GM10266 (cell line): Measurements from ENCODE around the gene P3H2.

Experiments
- DNase-seq: peaks from one replicate; pipeline ENCODE4 v3.0.0; 2012; ENCODE audit errors: extremely low spot score
- TF ChIP-seq, protein P1 (sequence below): IDR thresholded peaks from 2 replicates; pipeline ENCODE4 v1.5.1; 2012; ENCODE audit warnings: mild to moderate bottlenecking, low read depth; ENCODE audit not compliant: control insufficient read depth, insufficient read depth; ENCODE audit errors: missing control alignments

The P3H2 gene

DNA sequence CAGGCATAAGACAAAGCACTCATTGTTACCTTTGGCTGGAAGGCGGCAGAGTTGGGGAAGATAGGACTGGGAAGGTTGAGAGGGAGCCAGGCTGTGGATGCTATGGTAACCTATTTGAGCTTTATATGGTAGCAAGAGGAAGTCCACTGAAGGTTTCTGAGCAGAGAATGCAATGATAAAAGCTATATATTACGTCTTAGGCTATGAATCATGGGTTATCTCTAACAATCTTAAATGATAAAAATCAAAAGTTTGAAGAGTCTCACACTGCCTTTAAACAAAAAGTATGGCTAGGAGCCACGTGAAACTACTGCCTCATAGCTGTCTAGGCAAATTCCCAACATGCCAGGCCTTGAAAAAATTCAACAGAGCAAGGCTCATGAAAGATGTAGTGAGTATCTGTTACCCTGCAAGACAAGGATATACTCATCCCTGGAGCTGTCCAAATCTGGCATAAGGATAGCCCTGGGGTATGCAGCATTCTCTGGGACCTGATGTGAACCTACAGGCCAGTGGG is 4.1 kb downstream of the P3H2 start:
- no peak for DNase-seq
- TF ChIP-seq, protein P1, sequence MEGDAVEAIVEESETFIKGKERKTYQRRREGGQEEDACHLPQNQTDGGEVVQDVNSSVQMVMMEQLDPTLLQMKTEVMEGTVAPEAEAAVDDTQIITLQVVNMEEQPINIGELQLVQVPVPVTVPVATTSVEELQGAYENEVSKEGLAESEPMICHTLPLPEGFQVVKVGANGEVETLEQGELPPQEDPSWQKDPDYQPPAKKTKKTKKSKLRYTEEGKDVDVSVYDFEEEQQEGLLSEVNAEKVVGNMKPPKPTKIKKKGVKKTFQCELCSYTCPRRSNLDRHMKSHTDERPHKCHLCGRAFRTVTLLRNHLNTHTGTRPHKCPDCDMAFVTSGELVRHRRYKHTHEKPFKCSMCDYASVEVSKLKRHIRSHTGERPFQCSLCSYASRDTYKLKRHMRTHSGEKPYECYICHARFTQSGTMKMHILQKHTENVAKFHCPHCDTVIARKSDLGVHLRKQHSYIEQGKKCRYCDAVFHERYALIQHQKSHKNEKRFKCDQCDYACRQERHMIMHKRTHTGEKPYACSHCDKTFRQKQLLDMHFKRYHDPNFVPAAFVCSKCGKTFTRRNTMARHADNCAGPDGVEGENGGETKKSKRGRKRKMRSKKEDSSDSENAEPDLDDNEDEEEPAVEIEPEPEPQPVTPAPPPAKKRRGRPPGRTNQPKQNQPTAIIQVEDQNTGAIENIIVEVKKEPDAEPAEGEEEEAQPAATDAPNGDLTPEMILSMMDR: no peak

DNA sequence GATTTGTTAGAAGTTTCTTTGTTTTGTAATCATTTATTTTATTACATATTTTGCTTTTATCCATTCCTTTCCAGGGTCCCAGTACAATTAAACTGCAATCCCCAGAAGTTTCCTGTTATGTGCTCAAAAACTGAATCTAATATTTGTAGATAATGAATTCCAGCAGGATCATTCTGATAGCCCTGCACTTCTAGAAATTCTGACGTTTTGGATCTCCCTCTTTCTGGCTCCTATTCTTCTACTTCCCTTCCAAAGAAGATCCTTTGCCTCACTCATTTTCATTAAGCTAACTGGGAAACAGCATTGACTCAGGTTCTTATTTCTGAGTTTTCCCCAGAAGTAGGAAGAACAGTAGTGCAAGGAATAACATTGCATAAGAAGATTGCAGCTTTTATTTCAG is 9.9 kb downstream of the P3H2 start:
- TF ChIP-seq, protein P1: no peak
- DNase-seq: no peak

DNA sequence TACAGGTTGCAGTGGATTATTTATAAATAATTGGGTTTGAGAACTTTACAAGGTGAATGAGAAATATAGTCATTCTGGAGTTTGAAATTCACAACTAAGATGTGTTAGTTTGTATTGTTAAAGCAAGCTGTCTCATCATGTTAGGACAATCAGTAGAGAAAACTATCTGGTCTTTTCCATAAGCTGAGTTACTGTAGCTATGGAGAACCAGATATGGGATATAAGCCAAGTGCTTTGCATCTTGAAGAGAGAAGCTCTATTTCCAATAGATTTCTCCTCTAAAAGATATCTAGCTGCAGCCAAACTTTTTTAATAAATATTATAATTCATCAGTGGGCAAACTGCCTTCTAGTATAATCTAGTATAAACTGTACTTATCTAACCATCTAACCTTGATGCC is 11.3 kb downstream of the P3H2 start:
- no peak for DNase-seq
- TF ChIP-seq, protein P1: no peak

DNA sequence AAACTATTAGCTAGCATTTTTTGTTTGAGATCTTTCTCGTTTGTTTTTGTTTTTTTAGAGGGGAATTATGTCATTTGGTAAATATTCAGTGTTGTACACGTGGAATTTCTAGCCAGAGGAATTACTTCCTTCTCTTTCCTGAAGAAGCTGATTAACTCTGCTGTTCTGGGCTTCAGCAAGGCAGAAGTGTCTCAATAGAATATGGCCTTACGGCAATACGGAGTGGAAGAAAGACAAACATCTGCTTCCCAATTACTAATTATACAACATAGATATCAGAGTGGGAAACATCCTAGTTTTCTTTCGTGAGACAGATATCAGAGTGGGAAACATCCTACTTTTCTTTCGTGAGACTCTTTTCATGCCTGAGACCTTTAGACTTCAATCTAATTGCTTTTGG is 11.9 kb downstream of the P3H2 start:
- TF ChIP-seq, protein P1: no peak

DNA sequence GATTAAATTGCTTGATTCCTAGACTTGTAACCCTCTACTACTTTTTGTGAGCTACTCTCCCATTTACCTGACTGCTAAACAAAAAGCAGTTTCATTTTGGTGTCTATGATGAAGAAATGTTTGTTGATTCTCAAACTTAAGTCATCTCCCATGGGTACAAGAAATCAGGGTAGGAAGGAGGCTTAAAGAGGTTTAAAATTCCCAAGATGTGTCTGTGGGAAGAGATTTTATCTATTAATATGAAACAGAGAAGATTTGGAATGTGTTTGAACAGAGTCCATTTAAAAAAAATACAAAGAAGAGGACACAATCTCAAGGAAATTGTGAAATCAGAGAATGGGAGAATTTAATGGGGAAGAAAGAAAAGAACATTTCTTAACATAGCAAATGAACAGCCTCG is 14.8 kb downstream of the P3H2 start:
- DNase-seq: no peak
- TF ChIP-seq, protein P1: no peak

More for the DNA sequence above, 11.9 kb downstream of the P3H2 start:
- DNase-seq: no peak

DNA sequence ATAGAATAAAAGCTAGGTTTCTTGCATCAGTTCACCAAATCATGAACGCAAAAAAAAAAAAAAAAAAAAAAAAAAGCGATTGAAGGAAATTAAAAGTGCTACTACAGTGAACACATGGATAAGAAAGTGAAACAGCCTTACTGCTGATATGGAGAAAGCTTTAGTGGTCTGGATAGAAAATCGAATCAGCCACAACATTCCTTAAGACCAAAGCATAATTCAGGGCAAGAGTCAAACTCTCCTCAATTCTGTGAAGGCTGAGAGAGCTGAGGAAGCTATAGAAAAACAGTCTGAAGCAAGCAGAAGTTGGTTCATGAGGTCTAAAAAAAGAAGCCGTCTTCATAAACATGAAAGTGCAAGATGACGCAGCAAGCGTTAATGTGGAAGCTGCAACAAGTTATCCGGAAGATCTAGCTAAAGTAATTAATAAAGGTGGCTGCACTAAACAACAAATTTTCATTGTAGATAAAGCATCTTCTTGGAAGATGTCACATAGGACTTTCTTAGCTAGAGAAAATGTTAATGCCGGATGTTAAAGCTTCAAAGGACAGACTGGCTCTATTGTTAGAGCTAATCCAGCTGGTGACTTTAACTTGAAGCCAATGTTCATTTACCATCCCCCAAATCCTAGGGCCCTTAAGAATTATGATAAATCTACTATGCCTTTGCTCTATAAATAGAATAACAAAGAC is 19.2 kb downstream of the P3H2 start:
- no peak for DNase-seq
- TF ChIP-seq, protein P1: no peak

DNA sequence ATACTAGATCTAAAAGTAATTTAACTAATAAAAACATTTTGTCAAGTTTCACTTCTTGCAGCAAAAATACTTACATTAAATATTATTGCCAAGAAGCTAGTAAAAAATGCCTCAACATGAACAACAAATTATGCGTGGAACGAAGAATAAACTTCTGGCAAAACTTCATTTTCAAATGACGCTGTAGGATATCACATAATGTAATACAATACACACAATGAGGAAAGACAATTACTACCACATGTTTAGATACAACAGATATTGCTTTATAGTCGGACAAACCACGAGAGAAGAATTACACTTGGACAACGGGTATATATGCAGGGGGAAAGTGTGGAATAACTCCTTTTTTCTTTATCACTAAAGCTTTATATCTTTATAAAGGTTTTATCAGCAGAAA is 21.6 kb downstream of the P3H2 start:
- TF ChIP-seq, protein P1: no peak
- no peak for DNase-seq
